Bronchial epithelial cell (primary cell): Measurements from ENCODE around the gene ARSJ. TPM values are rescaled to one million over a fixed set of nuclear protein-coding genes. Genes with fewer than 3 reads are reported as not detected.

Experiments
- DNase-seq: peaks from one replicate; pipeline ENCODE4 v3.0.0-alpha.2; 2010; ENCODE audit warnings: low read depth
- FAIRE-seq: peaks from 2 replicates; lab custom pipeline; 2011; peaks lifted over from hg19 to GRCh38; lab: Jason Lieb, UNC
- H3K27me3 ChIP-seq: 2 replicates; pipeline ENCODE4 v1.5.1; 2011; ENCODE audit warnings: low read length; ENCODE audit not compliant: control insufficient read depth, insufficient read depth
- H3K36me3 ChIP-seq: 2 replicates; pipeline ENCODE4 v1.5.1; 2011; ENCODE audit warnings: low read length; ENCODE audit not compliant: control insufficient read depth, insufficient read depth
- H3K4me3 ChIP-seq: 2 replicates; pipeline ENCODE4 v1.5.1; 2011; ENCODE audit warnings: mild to moderate bottlenecking, low read depth, low read length, control low read depth
- total RNA-seq: library from RNA; depleted of rRNA; stranded (reverse); fragments of >200 nt; gene quantifications from 2 replicates; pipeline ENCODE4 v1.2.1, GENCODE V29; 2014
- TF ChIP-seq, protein P1 (sequence below): IDR thresholded peaks from 2 replicates; pipeline ENCODE4 v1.5.1; 2011; ENCODE audit warnings: mild to moderate bottlenecking, moderate library complexity, low read length, control low read depth, inconsistent platforms; ENCODE audit not compliant: insufficient read depth, severe bottlenecking

Gene ARSJ
- total RNA-seq, 1 donor from 2014 or later = 29.0 TPM

DNA sequence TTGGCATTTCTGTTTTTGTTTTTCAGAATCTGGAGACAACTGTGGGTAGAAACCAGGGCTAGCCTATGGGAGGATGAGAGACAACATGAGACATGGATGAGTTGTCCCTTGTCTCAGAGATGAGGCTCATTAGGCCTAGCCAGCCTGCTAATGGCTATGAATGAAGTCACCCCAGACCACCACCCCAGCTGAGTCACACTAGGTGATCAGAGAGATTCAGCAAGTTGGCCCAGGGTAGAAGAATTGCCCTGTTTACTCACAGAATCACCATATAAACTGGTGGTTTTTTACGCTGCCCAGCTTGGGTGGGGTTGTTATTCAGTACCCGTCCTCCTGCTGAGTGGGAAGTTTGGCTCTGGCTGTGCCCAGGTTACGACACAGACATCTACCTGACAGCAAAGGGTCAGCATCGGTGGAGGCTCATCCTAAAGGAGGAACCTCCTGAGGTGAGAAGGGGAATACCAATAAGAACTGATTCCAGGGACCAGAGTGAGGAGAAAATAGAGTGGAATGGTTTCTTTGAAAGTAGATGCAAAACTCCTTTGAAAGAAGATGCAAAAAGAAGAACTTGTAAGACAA, 17.2 kb upstream of the ARSJ start:
- TF ChIP-seq, protein P1, sequence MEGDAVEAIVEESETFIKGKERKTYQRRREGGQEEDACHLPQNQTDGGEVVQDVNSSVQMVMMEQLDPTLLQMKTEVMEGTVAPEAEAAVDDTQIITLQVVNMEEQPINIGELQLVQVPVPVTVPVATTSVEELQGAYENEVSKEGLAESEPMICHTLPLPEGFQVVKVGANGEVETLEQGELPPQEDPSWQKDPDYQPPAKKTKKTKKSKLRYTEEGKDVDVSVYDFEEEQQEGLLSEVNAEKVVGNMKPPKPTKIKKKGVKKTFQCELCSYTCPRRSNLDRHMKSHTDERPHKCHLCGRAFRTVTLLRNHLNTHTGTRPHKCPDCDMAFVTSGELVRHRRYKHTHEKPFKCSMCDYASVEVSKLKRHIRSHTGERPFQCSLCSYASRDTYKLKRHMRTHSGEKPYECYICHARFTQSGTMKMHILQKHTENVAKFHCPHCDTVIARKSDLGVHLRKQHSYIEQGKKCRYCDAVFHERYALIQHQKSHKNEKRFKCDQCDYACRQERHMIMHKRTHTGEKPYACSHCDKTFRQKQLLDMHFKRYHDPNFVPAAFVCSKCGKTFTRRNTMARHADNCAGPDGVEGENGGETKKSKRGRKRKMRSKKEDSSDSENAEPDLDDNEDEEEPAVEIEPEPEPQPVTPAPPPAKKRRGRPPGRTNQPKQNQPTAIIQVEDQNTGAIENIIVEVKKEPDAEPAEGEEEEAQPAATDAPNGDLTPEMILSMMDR = no peak
- FAIRE-seq = peak; percentile 32
- Histone ChIP-seq H3K36me3 (no peaks in the 10 kb centered on the region), H3K27me3 (no peaks in the 10 kb centered on the region), H3K4me3 (no peak overlapping the region)
- DNase-seq = peak; percentile 84

DNA sequence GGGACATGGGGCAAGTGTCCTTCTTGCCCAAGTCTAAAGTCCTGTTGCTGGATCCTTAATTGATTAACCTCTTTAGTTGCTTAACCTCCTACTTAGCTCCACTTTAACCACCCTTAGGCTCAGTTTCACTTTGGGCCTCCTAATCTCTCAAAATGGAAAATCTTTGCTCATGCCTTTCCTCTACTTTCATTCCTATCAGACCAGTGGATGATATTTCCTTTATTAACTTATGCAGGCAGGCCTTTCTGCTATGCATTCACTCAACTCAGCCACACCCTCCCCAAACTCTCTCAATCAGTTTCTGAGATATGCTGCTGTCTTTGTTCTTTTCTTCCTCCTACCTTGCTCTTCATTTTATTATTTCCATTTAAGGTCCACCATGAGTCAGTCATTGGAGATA, 14.4 kb upstream of the ARSJ start:
- DNase-seq (no peak), FAIRE-seq (no peak)
- Histone ChIP-seq H3K4me3 (no peak overlapping the region), H3K27me3 (no peaks in the 10 kb centered on the region), H3K36me3 (no peaks in the 10 kb centered on the region)
- TF ChIP-seq, protein P1 = no peak

DNA sequence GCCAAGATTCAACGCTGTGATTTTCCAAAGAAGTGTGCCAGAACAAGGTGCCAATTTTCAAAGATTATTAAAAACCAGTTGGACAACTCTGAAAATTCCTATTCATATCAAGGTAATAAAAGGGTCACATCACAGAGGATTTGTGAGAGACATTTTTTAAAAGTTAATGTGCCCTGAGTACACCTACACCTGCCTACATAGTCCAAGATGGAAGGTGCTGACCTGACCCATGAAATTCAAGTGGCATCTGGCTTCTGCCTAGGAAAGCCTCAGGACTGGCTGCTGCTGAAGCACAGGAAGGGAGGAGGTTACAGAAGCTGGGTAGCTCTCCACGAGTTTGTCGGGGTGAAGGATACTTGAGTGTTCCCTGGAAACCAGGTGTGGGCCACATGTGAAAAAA, 11.4 kb upstream of the ARSJ start:
- no peaks in the 10 kb centered on the region for H3K27me3 ChIP-seq
- DNase-seq (no peak), FAIRE-seq (no peak)
- H3K4me3 ChIP-seq = no peak overlapping the region
- TF ChIP-seq, protein P1 = no peak
- no peaks in the 10 kb centered on the region for H3K36me3 ChIP-seq

DNA sequence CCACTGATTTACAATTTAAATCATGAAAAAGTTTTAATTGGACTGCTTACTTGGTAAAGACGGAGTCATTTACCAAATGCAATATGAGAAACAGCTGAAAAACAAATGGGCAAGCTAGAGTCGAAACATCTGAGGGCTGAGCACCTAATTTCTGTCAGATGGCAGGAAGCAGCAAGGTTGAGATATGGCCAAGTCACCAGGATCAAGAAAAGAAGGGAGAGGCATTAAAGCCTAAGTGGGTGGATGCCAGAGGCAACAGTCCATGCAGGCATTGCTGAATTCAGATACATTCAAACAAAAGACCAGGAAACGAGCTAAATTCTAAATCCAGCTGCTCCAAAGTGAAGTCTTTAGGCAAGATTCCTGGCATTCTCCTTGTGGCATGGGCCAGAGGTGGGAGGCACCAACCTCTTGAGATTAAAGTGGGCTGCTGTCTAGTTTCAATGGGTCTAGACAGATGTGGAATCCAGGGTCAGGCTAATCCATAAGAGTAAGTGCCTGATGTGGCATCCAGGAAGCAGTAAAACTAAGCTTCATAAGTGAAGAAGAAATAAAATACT, 8.0 kb upstream of the ARSJ start:
- no peaks in the 10 kb centered on the region for H3K27me3 ChIP-seq
- no peak for FAIRE-seq
- TF ChIP-seq, protein P1 = no peak
- no peaks in the 10 kb centered on the region for H3K36me3 ChIP-seq
- DNase-seq = no peak
- H3K4me3 ChIP-seq = no peak overlapping the region

DNA sequence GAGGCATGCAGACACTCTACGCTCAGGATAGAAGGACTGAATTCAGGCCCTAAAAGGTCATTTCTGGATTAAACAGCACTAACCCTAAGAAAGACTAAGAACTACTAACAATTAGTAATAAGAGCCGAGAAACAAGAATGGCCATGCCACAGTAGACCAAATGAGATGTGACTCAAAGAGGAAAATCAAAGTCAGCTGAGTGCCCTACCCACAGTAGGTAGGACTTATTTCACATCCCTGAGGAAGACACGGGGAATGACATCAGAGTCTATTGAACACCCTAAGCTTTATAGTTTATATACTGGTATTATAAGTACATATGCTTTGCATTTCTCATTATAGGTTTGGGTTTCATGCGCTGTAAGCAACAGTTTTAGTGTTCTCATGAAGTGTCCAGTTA, 2.7 kb upstream of the ARSJ start:
- TF ChIP-seq, protein P1 = no peak
- no peaks in the 10 kb centered on the region for H3K36me3 ChIP-seq
- no peak for FAIRE-seq
- peak; percentile 86 for DNase-seq
- H3K4me3 ChIP-seq = no peak overlapping the region
- H3K27me3 ChIP-seq = no peaks in the 10 kb centered on the region

DNA sequence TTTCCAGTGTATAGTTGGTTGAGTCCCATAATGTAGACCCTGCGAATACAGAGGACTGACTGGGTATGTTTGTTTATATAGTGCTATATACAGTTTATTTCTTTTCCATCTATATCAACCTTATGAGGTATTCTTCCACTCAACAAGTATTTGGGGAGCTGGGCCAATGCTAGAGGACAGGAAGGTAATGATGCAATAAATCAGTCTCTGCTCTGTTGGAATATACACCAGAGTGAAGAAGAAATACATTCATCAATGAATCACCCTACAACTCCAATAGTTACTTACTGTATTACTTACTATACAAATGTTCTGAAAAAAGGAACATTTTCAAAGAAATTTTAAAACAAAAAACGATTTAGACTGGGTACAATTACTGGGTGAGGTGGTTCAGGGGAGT, 2.1 kb upstream of the ARSJ start:
- TF ChIP-seq, protein P1 = no peak
- no peaks in the 10 kb centered on the region for H3K36me3 ChIP-seq
- peak; percentile 79 for DNase-seq
- H3K4me3 ChIP-seq = no peak overlapping the region
- FAIRE-seq = no peak
- H3K27me3 ChIP-seq = no peaks in the 10 kb centered on the region
